PC-3 (cell line): ENCODE results near the gene PCSK2. TPM values are rescaled to one million over a fixed set of nuclear protein-coding genes. Genes with fewer than 3 reads are reported as not detected.

Experiments
- ATAC-seq: fragments of 200-7000 bp; cut with Tn5 transposase; 2 replicates; pipeline ENCODE4 v1.9.1; 2020; ENCODE audit warnings: mild to moderate bottlenecking, moderate library complexity
- BruUV-seq: library from RNA; stranded (reverse); fragments of 400-500 nt; replicated peaks from 2 replicates; lab custom pipeline; 2021; lab: Mats Ljungman, UMichigan
- CTCF ChIA-PET: fragments of 300-600 bp; sonication (Branson Sonifier 250); formaldehyde crosslinking; loops from one replicate; lab custom pipeline; 2022; ENCODE audit warnings: antibody characterized with exemption; lab: Charles Lee
- POLR2A ChIA-PET: fragments of 300-600 bp; sonication (Branson Sonifier 250); formaldehyde crosslinking; loops from one replicate; lab custom pipeline; 2022; ENCODE audit warnings: antibody characterized with exemption; ENCODE audit not compliant: unreplicated experiment; lab: Charles Lee
- DNase-seq: peaks from one replicate; pipeline ENCODE4 v3.0.0-alpha.2; 2015
- H2AFZ ChIP-seq: fragments of 300-600 bp; sonication (generic); 2 replicates; pipeline ENCODE4 v1.6.0; 2016; ENCODE audit warnings: antibody characterized with exemption, low read length
- H3F3A ChIP-seq: fragments of 300-600 bp; sonication (generic); one replicate; pipeline ENCODE4 v1.6.0; 2017; ENCODE audit warnings: antibody characterized with exemption, low read length, control low read depth, mild to moderate bottlenecking; ENCODE audit not compliant: unreplicated experiment
- H3K27ac ChIP-seq: fragments of 300-600 bp; sonication (generic); 2 replicates; pipeline ENCODE4 v1.5.1; 2016; ENCODE audit warnings: mild to moderate bottlenecking, low read length
- H3K27me3 ChIP-seq: fragments of 300-600 bp; sonication (generic); 2 replicates; pipeline ENCODE4 v1.6.1; 2016; ENCODE audit warnings: low read length, mixed read lengths
- H3K36me3 ChIP-seq: fragments of 300-600 bp; sonication (generic); 2 replicates; pipeline ENCODE4 v1.6.1; 2016; ENCODE audit warnings: low read depth, mixed run types, low read length, mixed read lengths
- H3K4me1 ChIP-seq: fragments of 300-600 bp; sonication (generic); 2 replicates; pipeline ENCODE4 v1.5.1; 2016; ENCODE audit warnings: low read length; ENCODE audit not compliant: insufficient read depth
- H3K4me2 ChIP-seq: fragments of 300-600 bp; sonication (generic); 2 replicates; pipeline ENCODE4 v1.6.0; 2016; ENCODE audit warnings: low read length
- H3K4me3 ChIP-seq: fragments of 300-600 bp; sonication (generic); 2 replicates; pipeline ENCODE4 v1.5.1; 2016; ENCODE audit warnings: mild to moderate bottlenecking, low read length, mixed read lengths
- H3K79me2 ChIP-seq: fragments of 300-600 bp; sonication (generic); 2 replicates; pipeline ENCODE4 v1.6.1; 2017; ENCODE audit warnings: low read length, mixed read lengths
- H3K9ac ChIP-seq: fragments of 300-600 bp; sonication (generic); 2 replicates; pipeline ENCODE4 v1.6.0; 2016; ENCODE audit warnings: mild to moderate bottlenecking, low read length
- H3K9me2 ChIP-seq: fragments of 300-600 bp; sonication (generic); replicated peaks from 2 replicates; pipeline ENCODE4 v1.6.1; 2016; ENCODE audit warnings: mixed run types, low read length, mixed read lengths
- H3K9me3 ChIP-seq: fragments of 300-600 bp; sonication (generic); 2 replicates; pipeline ENCODE4 v1.6.1; 2016; ENCODE audit warnings: low read length, mixed read lengths
- H4K20me1 ChIP-seq: fragments of 300-600 bp; sonication (generic); 2 replicates; pipeline ENCODE4 v1.6.1; 2016; ENCODE audit warnings: low read length, mixed read lengths
- CTCF ChIP-seq: fragments of 300-600 bp; sonication (generic); conservative IDR thresholded peaks from 2 replicates; pipeline ENCODE4 v1.5.1; 2017; ENCODE audit warnings: antibody characterized with exemption, low read depth, mild to moderate bottlenecking, low read length
- EZH2 ChIP-seq: fragments of 300-600 bp; sonication (generic); IDR thresholded peaks from one replicate; pipeline ENCODE4 v1.6.1; 2017; ENCODE audit warnings: antibody characterized with exemption, mild to moderate bottlenecking, low read length; ENCODE audit not compliant: unreplicated experiment
- EZH2phosphoT487 ChIP-seq: fragments of 300-600 bp; sonication (generic); IDR thresholded peaks from 2 replicates; pipeline ENCODE4 v1.6.1; 2018; ENCODE audit warnings: mild to moderate bottlenecking, antibody characterized with exemption, low read length, borderline replicate concordance
- intact Hi-C: fragments of 100-400 bp; cut with micrococcal nuclease; formaldehyde crosslinking; loops from 2 replicates; pipeline ENCODE4 v1.9.0; 2023
- total RNA-seq: library from RNA; depleted of rRNA; stranded (reverse); fragments of >200 nt; gene quantifications from 2 replicates; pipeline ENCODE4 v1.2.3, GENCODE V29; 2014

PCSK2 gene
- total RNA-seq, 1 experiment from 2014 or later: not detected

GRCh38 chr20:17358854-17359253 lies 132.0 kb downstream of the PCSK2 start:
- no peak overlapping the region for H3K4me3 ChIP-seq
- no peak overlapping the region for H3K9ac ChIP-seq
- no peaks in the 10 kb centered on the region for H3K9me3 ChIP-seq
- no peak for TF ChIP-seq CTCF
- TF ChIP-seq EZH2phosphoT487: no peak
- H3F3A ChIP-seq: no peaks in the 10 kb centered on the region
- no peaks in the 10 kb centered on the region for H3K4me1 ChIP-seq
- H3K27ac ChIP-seq: no peak overlapping the region
- no peak overlapping the region for H2AFZ ChIP-seq
- H3K79me2 ChIP-seq: no peaks in the 10 kb centered on the region
- H3K4me2 ChIP-seq: no peak overlapping the region
- H3K27me3 ChIP-seq: peaks cover 36% of the 10 kb centered on the region
- ATAC-seq (no peak), DNase-seq (no peak)
- BruUV-seq: no TSS peak
- no peaks in the 10 kb centered on the region for H4K20me1 ChIP-seq
- H3K36me3 ChIP-seq: no peaks in the 10 kb centered on the region
- no peaks in the 10 kb centered on the region for H3K9me2 ChIP-seq
- CTCF ChIA-PET: no interaction called here
- POLR2A ChIA-PET: no interaction called here
- intact Hi-C loops: no loop called here

DNA sequence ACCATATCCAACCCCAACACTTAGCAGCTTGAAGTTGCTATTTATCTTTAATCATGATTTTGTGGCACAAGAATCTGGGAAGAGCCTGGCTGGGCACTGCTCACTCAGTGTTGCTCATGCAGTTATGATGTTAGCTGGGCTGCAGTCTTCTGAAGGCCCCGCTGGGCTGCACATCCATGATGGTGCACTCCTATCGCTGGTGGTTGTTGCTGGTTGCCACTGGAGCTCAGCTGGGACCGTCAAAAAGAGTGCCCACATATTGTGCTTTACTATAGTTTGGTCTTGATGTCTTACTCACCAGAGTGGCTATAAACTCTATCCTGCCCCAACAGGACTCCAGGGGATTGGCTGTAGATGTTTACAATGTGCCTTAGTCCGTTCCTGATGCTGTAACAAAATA lies 137.8 kb downstream of the PCSK2 start:
- TF ChIP-seq EZH2phosphoT487 (no peak), CTCF (no peak), EZH2 (no peak)
- intact Hi-C loops: no loop called here
- no peaks in the 10 kb centered on the region for H4K20me1 ChIP-seq
- H3K79me2 ChIP-seq: no peaks in the 10 kb centered on the region
- no peaks in the 10 kb centered on the region for H3K9me2 ChIP-seq
- H3K4me3 ChIP-seq: no peak overlapping the region
- ATAC-seq (no peak), DNase-seq (no peak)
- H3K27ac ChIP-seq: no peak overlapping the region
- H3K4me2 ChIP-seq: no peak overlapping the region
- H3K4me1 ChIP-seq: no peaks in the 10 kb centered on the region
- no peaks in the 10 kb centered on the region for H3K9me3 ChIP-seq
- no peaks in the 10 kb centered on the region for H3K36me3 ChIP-seq
- H3K27me3 ChIP-seq: peaks cover 53% of the 10 kb centered on the region
- no peaks in the 10 kb centered on the region for H3F3A ChIP-seq
- no TSS peak for BruUV-seq
- ChIA-PET CTCF (no interaction called here), POLR2A (no interaction called here)
- no peak overlapping the region for H3K9ac ChIP-seq
- H2AFZ ChIP-seq: no peak overlapping the region

- CTCF ChIA-PET: no interaction called here
These were observed 139.0 kb downstream of the PCSK2 start for GRCh38 chr20:17365831-17366230.

More at GRCh38 chr20:17365831-17366230, 139.0 kb downstream of the PCSK2 start:
- no peaks in the 10 kb centered on the region for H4K20me1 ChIP-seq
- no TSS peak for BruUV-seq
- H3K27ac ChIP-seq: no peak overlapping the region
- DNase-seq (no peak), ATAC-seq (no peak)
- no peaks in the 10 kb centered on the region for H3K79me2 ChIP-seq
- H3K9me3 ChIP-seq: no peaks in the 10 kb centered on the region
- H3K4me2 ChIP-seq: no peak overlapping the region
- intact Hi-C loops: no loop called here
- H3K4me1 ChIP-seq: no peaks in the 10 kb centered on the region
- H2AFZ ChIP-seq: no peak overlapping the region
- TF ChIP-seq EZH2phosphoT487: no peak
- TF ChIP-seq EZH2: no peak
- no peak for TF ChIP-seq CTCF
- POLR2A ChIA-PET: no interaction called here
- peaks cover 58% of the 10 kb centered on the region for H3K27me3 ChIP-seq
- H3K36me3 ChIP-seq: no peaks in the 10 kb centered on the region
- H3K9ac ChIP-seq: no peak overlapping the region
- no peaks in the 10 kb centered on the region for H3F3A ChIP-seq
- no peaks in the 10 kb centered on the region for H3K9me2 ChIP-seq
- no peak overlapping the region for H3K4me3 ChIP-seq
